Prostate gland (tissue), 2 donors: ENCODE data around the gene FBXO30.

Experiments
- CTCF ChIP-seq, 4 experiments: fragments of 200-600 bp in 2 of 4; fragments of 450-650 bp in 2 of 4; sonication (generic) in 2 of 4; IDR thresholded peaks; 1 replicate in 3 of 4; 2 replicates in 1 of 4; pipeline ENCODE4 v1.5.1; 2016 to 2019; ENCODE audit warnings: antibody characterized with exemption in 4 of 4, mild to moderate bottlenecking in 2 of 4, moderate library complexity in 2 of 4
- POLR2A ChIP-seq: fragments of 450-650 bp; IDR thresholded peaks from one replicate; pipeline ENCODE4 v1.6.1; 2016; ENCODE audit warnings: antibody characterized with exemption, mild to moderate bottlenecking

GRCh38 chr6:145830612-145831011 lies 16.0 kb upstream of the FBXO30 start:
- TF ChIP-seq POLR2A, result no peak
- no peak for TF ChIP-seq CTCF (IDR thresholded peaks at IDR 0.05)
